Kidney (tissue), 14 donors: ENCODE measurements around the gene BICD2. TPM values are rescaled to one million over a fixed set of nuclear protein-coding genes. Genes with fewer than 3 reads are reported as not detected.

Experiments used
- DNase-seq, 5 donors: peaks; one replicate each; pipeline ENCODE4 v3.0.0-alpha.2; 2013 to 2020
- FAIRE-seq: peaks from 2 replicates; lab custom pipeline; 2012; peaks lifted over from hg19 to GRCh38; lab: Jason Lieb, UNC
- H3K27ac ChIP-seq, 2 donors: one replicate each; pipeline ENCODE4 v1.7.0; 2013; ENCODE audit warnings: low read depth in 2 of 2, low read length in 2 of 2, inconsistent platforms in 1 of 2
- H3K27me3 ChIP-seq: one replicate; pipeline ENCODE4 v1.7.1; 2013; ENCODE audit warnings: low read length, inconsistent platforms; ENCODE audit not compliant: control insufficient read depth, insufficient read depth
- H3K36me3 ChIP-seq, 3 donors: one replicate each; pipeline versions ENCODE4 v1.7.0 to v1.7.1; 2013; ENCODE audit warnings: low read length in 3 of 3, control low read depth in 1 of 3, inconsistent platforms in 1 of 3; ENCODE audit not compliant: insufficient read depth in 3 of 3, control insufficient read depth in 2 of 3
- H3K4me1 ChIP-seq, 3 donors: one replicate each; pipeline versions ENCODE4 v1.7.0 to v1.7.1; 2013; ENCODE audit warnings: low read length in 3 of 3, inconsistent platforms in 1 of 3, low read depth in 1 of 3; ENCODE audit not compliant: control insufficient read depth in 2 of 3, insufficient read depth in 2 of 3
- H3K4me3 ChIP-seq, 3 donors: one replicate each; pipeline versions ENCODE4 v1.7.0 to v1.8.1; 2013; ENCODE audit warnings: low read length in 3 of 3, control low read depth in 1 of 3, inconsistent platforms in 1 of 3
- H3K9ac ChIP-seq, 3 donors: one replicate each; pipeline versions ENCODE4 v1.7.0 to v1.7.1; 2013; ENCODE audit warnings: low read length in 3 of 3, control low read depth in 1 of 3, inconsistent platforms in 1 of 3
- H3K9me3 ChIP-seq, 3 donors: one replicate each; pipeline versions ENCODE4 v1.7.0 to v1.7.1; 2013; ENCODE audit warnings: low read length in 3 of 3, control low read depth in 1 of 3, inconsistent platforms in 1 of 3; ENCODE audit not compliant: control insufficient read depth in 2 of 3, insufficient read depth in 1 of 3
- intact Hi-C: fragments of 100-400 bp; cut with DNase I; formaldehyde crosslinking; loops from one replicate; pipeline ENCODE4 v1.11.1; 2022
- polyA plus RNA-seq: library from polyadenylated mRNA; stranded (reverse); fragments of 350-450 nt; fragmentation: Illumina TruSeq; extraction: RNeasy Lipid Tissue Mini Kit (QIAGEN cat#74804); gene quantifications from one replicate; pipeline ENCODE4 v1.2.3, GENCODE V29; 2014; ENCODE audit warnings: low read depth, low replicate concordance; ENCODE audit not compliant: insufficient read depth
- total RNA-seq: library from RNA; stranded (reverse); fragmentation: NEBNext Ultra II Directional; extraction: Animal tissue kit (Norgen Biotek cat#: 25700); gene quantifications from one replicate; pipeline ENCODE4 v1.2.1, GENCODE V29; 2021
- TF ChIP-seq, protein P1 (sequence below): IDR thresholded peaks from 3 replicates; pipeline ENCODE4 v1.5.1; 2012; ENCODE audit warnings: mild to moderate bottlenecking, moderate library complexity, borderline replicate concordance; ENCODE audit not compliant: insufficient read depth; ENCODE audit errors: extremely low read depth
- donor health status: control.
- donor health status: control.
- donor health status: control.
- donor health status: control.
- donor health status: control.
- donor health status: DM: yes; HTN: yes; CAD: no.
- donor health status: Normal renal cell carcinoma (clear cell type).

The BICD2 gene
- total and polyA plus RNA-seq, 2 donors from 2014 or later, result 10.0 to 25.2 TPM

DNA sequence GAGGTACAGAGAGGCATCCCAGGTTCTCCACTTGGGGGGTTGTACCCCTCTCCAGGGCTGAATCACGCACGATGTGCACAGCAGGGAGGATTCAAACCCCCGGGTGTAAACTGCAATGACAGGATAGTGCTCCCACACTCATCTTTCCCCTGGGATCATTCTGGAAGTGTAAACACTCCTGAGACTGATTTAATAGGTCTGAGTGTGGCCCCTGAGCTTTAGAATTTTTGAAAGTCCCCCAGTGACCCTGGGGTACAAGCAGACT, 16.5 kb downstream of the BICD2 start:
- DNase-seq (no peak), FAIRE-seq (no peak)
- no peak overlapping the region for H3K27ac ChIP-seq
- no peaks in the 10 kb centered on the region for H3K36me3 ChIP-seq
- H3K4me3 ChIP-seq, result no peak overlapping the region
- intact Hi-C loops, result no loop called here
- TF ChIP-seq, protein P1, sequence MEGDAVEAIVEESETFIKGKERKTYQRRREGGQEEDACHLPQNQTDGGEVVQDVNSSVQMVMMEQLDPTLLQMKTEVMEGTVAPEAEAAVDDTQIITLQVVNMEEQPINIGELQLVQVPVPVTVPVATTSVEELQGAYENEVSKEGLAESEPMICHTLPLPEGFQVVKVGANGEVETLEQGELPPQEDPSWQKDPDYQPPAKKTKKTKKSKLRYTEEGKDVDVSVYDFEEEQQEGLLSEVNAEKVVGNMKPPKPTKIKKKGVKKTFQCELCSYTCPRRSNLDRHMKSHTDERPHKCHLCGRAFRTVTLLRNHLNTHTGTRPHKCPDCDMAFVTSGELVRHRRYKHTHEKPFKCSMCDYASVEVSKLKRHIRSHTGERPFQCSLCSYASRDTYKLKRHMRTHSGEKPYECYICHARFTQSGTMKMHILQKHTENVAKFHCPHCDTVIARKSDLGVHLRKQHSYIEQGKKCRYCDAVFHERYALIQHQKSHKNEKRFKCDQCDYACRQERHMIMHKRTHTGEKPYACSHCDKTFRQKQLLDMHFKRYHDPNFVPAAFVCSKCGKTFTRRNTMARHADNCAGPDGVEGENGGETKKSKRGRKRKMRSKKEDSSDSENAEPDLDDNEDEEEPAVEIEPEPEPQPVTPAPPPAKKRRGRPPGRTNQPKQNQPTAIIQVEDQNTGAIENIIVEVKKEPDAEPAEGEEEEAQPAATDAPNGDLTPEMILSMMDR, result no peak
- H3K9ac ChIP-seq, result no peak overlapping the region
- H3K27me3 ChIP-seq, result no peaks in the 10 kb centered on the region
- no peaks in the 10 kb centered on the region for H3K9me3 ChIP-seq
- H3K4me1 ChIP-seq, result peaks cover 5 to 30% (median 21%) of the 10 kb centered on the region in 3 donors

DNA sequence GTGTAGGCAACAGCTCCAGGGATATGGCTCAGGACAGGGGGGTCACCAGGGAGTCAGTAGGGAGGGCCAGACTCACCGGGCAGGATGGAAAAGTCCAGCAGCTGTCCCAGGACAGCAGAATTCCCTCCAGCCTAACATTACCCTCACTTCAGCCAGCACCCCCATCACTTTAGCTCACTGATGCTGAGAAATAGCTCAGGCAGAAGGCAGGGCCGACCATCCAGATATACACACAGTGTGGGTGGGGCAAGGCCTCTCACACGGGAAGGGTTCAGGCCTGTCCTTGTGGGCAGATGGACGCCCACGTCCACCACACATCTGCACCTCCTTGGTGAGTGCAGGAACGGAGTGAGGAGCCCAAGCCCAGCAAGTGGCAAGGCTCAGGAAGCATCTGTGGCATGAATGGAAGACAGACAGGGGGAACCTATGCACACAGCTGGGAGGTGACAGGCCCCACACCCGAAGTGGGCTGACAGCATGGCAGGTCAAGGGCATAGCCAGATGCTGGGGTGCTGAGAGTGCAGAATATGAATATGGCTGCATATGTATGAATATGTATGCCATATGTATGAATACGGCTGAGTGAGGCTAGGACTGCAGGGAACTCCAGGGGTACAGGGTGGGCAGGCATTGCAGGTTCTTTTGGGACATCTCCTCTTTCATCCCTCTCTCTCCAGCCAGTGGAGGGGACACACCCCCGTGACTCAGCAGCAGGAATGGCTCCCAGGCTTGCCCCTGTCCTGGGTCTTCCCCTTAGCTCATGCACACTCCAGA, 17.0 kb downstream of the BICD2 start:
- H3K9me3 ChIP-seq, result no peaks in the 10 kb centered on the region
- H3K36me3 ChIP-seq, result no peaks in the 10 kb centered on the region
- peaks cover 2 to 27% (median 21%) of the 10 kb centered on the region in 3 donors for H3K4me1 ChIP-seq
- peak in 1 of 5 donors; percentile 51 for DNase-seq
- TF ChIP-seq, protein P1, result no peak
- H3K9ac ChIP-seq, result no peak overlapping the region
- no peak overlapping the region for H3K4me3 ChIP-seq
- no peak overlapping the region for H3K27ac ChIP-seq
- no peak for FAIRE-seq
- H3K27me3 ChIP-seq, result no peaks in the 10 kb centered on the region
- intact Hi-C loops, result no loop called here

DNA sequence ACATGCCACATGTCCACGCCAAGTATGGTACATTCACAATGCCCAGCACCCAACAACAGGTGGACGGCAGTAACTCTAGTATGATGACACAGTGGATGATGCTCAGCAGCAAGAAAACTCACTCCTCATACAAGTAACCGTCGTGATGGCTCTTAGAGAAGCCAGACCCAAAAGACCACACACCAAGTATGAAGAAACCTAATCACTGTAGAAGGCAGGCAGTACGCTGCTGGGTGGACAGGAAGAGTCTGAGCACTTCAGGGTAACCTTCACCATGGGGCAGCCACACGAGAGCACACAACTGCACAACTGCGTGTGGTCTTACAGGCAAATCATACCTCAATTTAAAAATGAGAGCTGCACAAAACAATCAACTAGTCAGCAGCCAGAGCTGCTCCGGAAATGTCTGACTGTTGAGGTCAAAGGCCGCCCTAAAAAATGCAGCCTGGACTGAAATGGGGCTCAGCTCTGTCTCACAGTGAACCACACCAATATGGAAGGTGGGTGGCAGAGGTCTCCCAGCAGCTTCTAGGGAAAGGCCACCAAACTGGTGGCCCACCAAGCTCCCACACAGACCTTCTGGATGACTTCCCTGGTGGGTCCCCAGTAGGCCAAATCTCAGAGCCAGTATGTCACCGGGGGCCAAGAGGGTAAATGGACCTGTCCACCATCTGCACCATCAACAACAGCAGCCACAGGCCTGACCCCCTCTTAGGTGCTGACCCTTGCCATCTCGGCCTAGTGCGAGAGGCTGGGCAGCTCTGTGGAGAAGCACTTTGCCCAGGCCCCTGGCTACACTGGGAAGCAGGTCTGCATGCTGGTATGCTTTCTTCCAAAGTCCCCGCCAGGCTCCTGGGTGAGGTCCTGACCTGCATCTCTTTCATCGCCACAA, 17.8 kb downstream of the BICD2 start:
- Histone ChIP-seq H3K9ac (no peak overlapping the region), H3K27ac (peak overlapping the region in 1 of 2 donors; percentile 65), H3K4me1 (peaks cover 2 to 27% (median 21%) of the 10 kb centered on the region in 3 donors), H3K27me3 (no peaks in the 10 kb centered on the region), H3K9me3 (no peaks in the 10 kb centered on the region), H3K4me3 (no peak overlapping the region), H3K36me3 (no peaks in the 10 kb centered on the region)
- FAIRE-seq (no peak), DNase-seq (peak in 4 of 5 donors; percentile 30 to 57 (median 38))
- TF ChIP-seq, protein P1, result no peak
- intact Hi-C loops, result no loop called here
